MCF 10A (cell line): ENCODE results near the gene COBL. TPM values are rescaled to one million over a fixed set of nuclear protein-coding genes. Genes with fewer than 3 reads are reported as not detected.

Experiments
- BruUV-seq: library from RNA; stranded (reverse); fragments of 400-500 nt; replicated peaks from 2 replicates; lab custom pipeline; 2021; lab: Mats Ljungman, UMichigan
- CTCF ChIA-PET: fragments of 300-600 bp; sonication (Branson Sonifier 250); formaldehyde crosslinking; extraction: SDS; loops from one replicate; lab custom pipeline; 2021; ENCODE audit warnings: antibody characterized with exemption, inconsistent platforms; lab: Yijun Ruan, JAX
- POLR2A ChIA-PET: fragments of 300-600, 350-650 bp; sonication (Branson Sonifier 250); formaldehyde crosslinking; extraction: SDS; loops from one replicate; lab custom pipeline; 2020; ENCODE audit warnings: antibody characterized with exemption, inconsistent platforms; lab: Yijun Ruan, JAX
- DNase-seq: peaks from one replicate; pipeline ENCODE4 v3.0.0-alpha.2; 2018; ENCODE audit not compliant: unreplicated experiment
- H3K27ac Mint-ChIP-seq: one replicate; pipeline ENCODE4 v1.8.0; 2022; ENCODE audit warnings: mild to moderate bottlenecking, low read depth, mixed read lengths; ENCODE audit not compliant: unreplicated experiment
- H3K27me3 Mint-ChIP-seq: one replicate; pipeline ENCODE4 v1.8.0; 2022; ENCODE audit warnings: mixed read lengths; ENCODE audit not compliant: insufficient read depth, unreplicated experiment
- H3K36me3 Mint-ChIP-seq: one replicate; pipeline ENCODE4 v1.8.0; 2022; ENCODE audit warnings: mild to moderate bottlenecking, moderate library complexity, mixed read lengths; ENCODE audit not compliant: insufficient read depth, unreplicated experiment
- H3K4me1 Mint-ChIP-seq: one replicate; pipeline ENCODE4 v1.8.0; 2022; ENCODE audit warnings: mixed read lengths; ENCODE audit not compliant: insufficient read depth, unreplicated experiment
- H3K4me3 Mint-ChIP-seq: one replicate; pipeline ENCODE4 v1.8.0; 2022; ENCODE audit warnings: mild to moderate bottlenecking, moderate library complexity, mixed read lengths; ENCODE audit not compliant: unreplicated experiment
- H3K9me3 Mint-ChIP-seq: one replicate; pipeline ENCODE4 v1.8.0; 2022; ENCODE audit warnings: mixed read lengths; ENCODE audit not compliant: unreplicated experiment
- CTCF ChIP-seq: fragments of 200-600 bp; IDR thresholded peaks from one replicate; pipeline ENCODE4 v1.8.0; 2022; ENCODE audit warnings: antibody characterized with exemption, mild to moderate bottlenecking; ENCODE audit not compliant: unreplicated experiment
- intact Hi-C: fragments of 100-400 bp; cut with micrococcal nuclease; formaldehyde crosslinking; loops from 2 replicates; pipeline ENCODE4 v1.14.1; 2022
- total RNA-seq: library from RNA; stranded (reverse); gene quantifications from 2 replicates; pipeline ENCODE4 v1.2.3, GENCODE V29; 2022

The COBL gene
- total RNA-seq, 1 experiment from 2014 or later = 12.3 TPM

GRCh38 chr7:51253157-51253556, 63.5 kb downstream of the COBL start:
- peak; percentile 22 for TF ChIP-seq CTCF
- no peak overlapping the region for H3K4me3 Mint-ChIP-seq
- no peaks in the 10 kb centered on the region for H3K9me3 Mint-ChIP-seq
- no peak overlapping the region for H3K27ac Mint-ChIP-seq
- POLR2A ChIA-PET = no interaction called here
- BruUV-seq = no TSS peak
- CTCF ChIA-PET = interaction anchor here (0.6 kb wide), 1 partner anchor 43 kb away, joined by 3 read pairs; no protein-coding TSS in a partner anchor
- no peaks in the 10 kb centered on the region for H3K27me3 Mint-ChIP-seq
- intact Hi-C loops = loop anchor here (1.0 kb wide), 1 partner anchor 105 kb away; no protein-coding TSS in a partner anchor
- DNase-seq = peak; percentile 35
- no peaks in the 10 kb centered on the region for H3K36me3 Mint-ChIP-seq
- peaks cover 22% of the 10 kb centered on the region for H3K4me1 Mint-ChIP-seq

- intact Hi-C loops = no loop called here
These were observed 65.3 kb downstream of the COBL start for GRCh38 chr7:51251290-51251689.

GRCh38 chr7:51250512-51250911, 66.1 kb downstream of the COBL start:
- no TSS peak for BruUV-seq
- ChIA-PET CTCF (interaction anchor here (0.9 to 3.3 kb wide), 6 partner anchors 22 to 107 kb away, joined by 3 to 12 read pairs (median 5); no protein-coding TSS in a partner anchor), POLR2A (interaction anchor here (1.3 to 1.4 kb wide), 2 partner anchors 64 to 100 kb away, joined by 3 to 5 read pairs; no protein-coding TSS in a partner anchor)
- no peak overlapping the region for H3K27ac Mint-ChIP-seq
- no peaks in the 10 kb centered on the region for H3K27me3 Mint-ChIP-seq
- H3K9me3 Mint-ChIP-seq = no peaks in the 10 kb centered on the region
- no peak overlapping the region for H3K4me3 Mint-ChIP-seq
- no peak for DNase-seq
- H3K4me1 Mint-ChIP-seq = peaks cover 22% of the 10 kb centered on the region
- intact Hi-C loops = no loop called here
- no peaks in the 10 kb centered on the region for H3K36me3 Mint-ChIP-seq
- TF ChIP-seq CTCF = no peak

More at GRCh38 chr7:51251290-51251689, 65.3 kb downstream of the COBL start:
- no TSS peak for BruUV-seq
- Mint-ChIP-seq H3K4me3 (no peak overlapping the region), H3K27me3 (no peaks in the 10 kb centered on the region), H3K27ac (no peak overlapping the region), H3K9me3 (no peaks in the 10 kb centered on the region), H3K4me1 (peaks cover 22% of the 10 kb centered on the region), H3K36me3 (no peaks in the 10 kb centered on the region)
- no peak for TF ChIP-seq CTCF
- ChIA-PET POLR2A (interaction anchor here (1.3 to 1.4 kb wide), 2 partner anchors 64 to 99 kb away, joined by 3 to 5 read pairs; no protein-coding TSS in a partner anchor), CTCF (interaction anchor here (0.7 to 3.3 kb wide), 12 partner anchors 21 to 116 kb away, joined by 3 to 12 read pairs (median 3); no protein-coding TSS in a partner anchor)
- peak; percentile 19 for DNase-seq

GRCh38 chr7:51249991-51250390, 66.6 kb downstream of the COBL start:
- CTCF ChIA-PET = interaction anchor here (0.5 to 3.3 kb wide), 5 partner anchors 22 to 107 kb away, joined by 3 to 12 read pairs (median 5); no protein-coding TSS in a partner anchor
- no peak for DNase-seq

More at GRCh38 chr7:51249991-51250390, 66.6 kb downstream of the COBL start:
- intact Hi-C loops = no loop called here
- no peak for TF ChIP-seq CTCF
- POLR2A ChIA-PET = interaction anchor here (1.1 kb wide), 1 partner anchor 44 kb away, joined by 3 read pairs; no protein-coding TSS in a partner anchor
- no peak overlapping the region for H3K27ac Mint-ChIP-seq
- H3K27me3 Mint-ChIP-seq = no peaks in the 10 kb centered on the region
- BruUV-seq = no TSS peak
- H3K4me3 Mint-ChIP-seq = no peak overlapping the region
- H3K9me3 Mint-ChIP-seq = no peaks in the 10 kb centered on the region
- no peaks in the 10 kb centered on the region for H3K36me3 Mint-ChIP-seq
- peaks cover 22% of the 10 kb centered on the region for H3K4me1 Mint-ChIP-seq
